Measurements from ENCODE around the gene ZNF655.

Gene ZNF655

DNA sequence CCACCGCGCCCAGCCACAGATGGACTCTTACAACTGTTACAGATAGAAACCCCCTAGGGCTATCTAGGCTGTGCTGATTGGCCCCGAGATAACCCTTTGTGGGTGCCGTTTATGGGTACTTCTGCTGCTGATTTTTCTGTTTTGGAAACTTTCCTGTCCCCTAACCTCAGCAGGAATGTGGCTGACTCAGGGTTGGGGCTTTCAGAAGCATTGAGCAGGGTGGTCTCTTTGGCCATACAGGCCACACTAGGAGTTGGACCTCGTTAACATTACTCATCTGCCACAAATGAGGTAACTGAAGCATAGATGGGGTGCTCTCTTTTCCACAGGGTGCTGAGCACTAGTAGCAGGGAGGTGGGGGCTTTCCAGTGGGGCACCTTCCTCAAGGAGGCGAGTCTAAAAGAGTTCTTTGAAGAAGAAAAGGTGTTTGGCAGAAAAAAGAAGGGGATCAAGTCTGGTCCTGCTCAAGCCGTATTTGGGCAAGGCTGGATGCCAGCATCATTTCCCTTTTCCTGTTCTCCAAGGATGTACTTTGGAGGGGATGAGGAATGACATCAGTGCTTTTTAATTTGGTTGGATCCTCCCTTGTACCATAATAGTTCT, 64.8 kb downstream of the ZNF655 start (continued):
- TF ChIP-seq, protein P1, sequence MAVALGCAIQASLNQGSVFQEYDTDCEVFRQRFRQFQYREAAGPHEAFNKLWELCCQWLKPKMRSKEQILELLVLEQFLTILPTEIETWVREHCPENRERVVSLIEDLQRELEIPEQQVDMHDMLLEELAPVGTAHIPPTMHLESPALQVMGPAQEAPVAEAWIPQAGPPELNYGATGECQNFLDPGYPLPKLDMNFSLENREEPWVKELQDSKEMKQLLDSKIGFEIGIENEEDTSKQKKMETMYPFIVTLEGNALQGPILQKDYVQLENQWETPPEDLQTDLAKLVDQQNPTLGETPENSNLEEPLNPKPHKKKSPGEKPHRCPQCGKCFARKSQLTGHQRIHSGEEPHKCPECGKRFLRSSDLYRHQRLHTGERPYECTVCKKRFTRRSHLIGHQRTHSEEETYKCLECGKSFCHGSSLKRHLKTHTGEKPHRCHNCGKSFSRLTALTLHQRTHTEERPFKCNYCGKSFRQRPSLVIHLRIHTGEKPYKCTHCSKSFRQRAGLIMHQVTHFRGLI (tag by site-specific recombination; IDR thresholded peaks at IDR 0.05), result no peak
- TF ChIP-seq ZNF658 (tag by site-specific recombination; IDR thresholded peaks at IDR 0.05), result no peak
- TF ChIP-seq SP7 (tag by site-specific recombination; IDR thresholded peaks at IDR 0.05), result no peak
- TF ChIP-seq ZNF670 (tag by site-specific recombination; IDR thresholded peaks at IDR 0.05; ENCODE audit: low read depth), result no peak
- no peak for TF ChIP-seq ZNF184 (tag by site-specific recombination; IDR thresholded peaks at IDR 0.05)
- no peak for TF ChIP-seq ZNF37A (tag by site-specific recombination; IDR thresholded peaks at IDR 0.05)
- TF ChIP-seq ZNF530 (tag by site-specific recombination; IDR thresholded peaks at IDR 0.05; ENCODE audit: low read depth), result no peak

DNA sequence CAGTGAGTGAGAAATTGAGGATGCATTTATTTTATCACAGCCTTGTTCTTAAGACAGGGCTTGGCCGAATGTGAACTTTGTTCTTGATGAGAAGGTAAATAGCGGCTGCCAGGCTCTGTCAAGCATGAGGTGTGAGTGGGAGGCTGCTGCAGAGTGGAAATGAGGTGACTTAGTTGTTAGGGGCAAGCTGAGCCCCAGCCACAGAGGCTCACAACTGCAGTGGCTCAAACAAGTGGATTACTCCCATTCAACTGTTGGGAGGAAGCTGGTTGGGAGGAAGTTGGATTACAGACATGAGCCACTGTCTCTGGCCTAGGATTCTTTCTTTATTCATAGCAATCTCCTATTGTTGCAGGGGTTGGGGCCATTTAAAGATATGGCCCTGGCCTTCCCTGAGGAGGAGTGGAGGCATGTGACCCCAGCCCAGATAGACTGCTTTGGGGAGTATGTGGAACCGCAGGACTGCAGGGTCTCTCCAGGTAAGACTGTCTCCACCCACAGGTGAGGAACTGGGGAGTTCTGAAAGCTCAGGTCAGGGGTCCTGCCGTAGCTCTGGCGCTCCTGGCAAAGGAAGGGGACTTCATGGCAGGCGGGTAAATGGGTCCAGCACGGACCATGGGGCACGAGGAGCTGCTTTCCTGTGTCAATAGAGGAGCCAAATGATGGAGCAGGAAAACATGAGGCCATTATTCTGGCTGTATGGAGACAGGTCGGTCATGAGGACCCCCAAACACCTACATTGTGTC, 65.4 kb downstream of the ZNF655 start:
- POLR2A ChIA-PET, result no interaction called here
- no peaks in the 10 kb centered on the region for H3K9me3 ChIP-seq (ENCODE audit: control insufficient read depth, insufficient read depth, low read depth, low read length)
- CTCF ChIA-PET, result no interaction called here
- TF ChIP-seq, protein P2, sequence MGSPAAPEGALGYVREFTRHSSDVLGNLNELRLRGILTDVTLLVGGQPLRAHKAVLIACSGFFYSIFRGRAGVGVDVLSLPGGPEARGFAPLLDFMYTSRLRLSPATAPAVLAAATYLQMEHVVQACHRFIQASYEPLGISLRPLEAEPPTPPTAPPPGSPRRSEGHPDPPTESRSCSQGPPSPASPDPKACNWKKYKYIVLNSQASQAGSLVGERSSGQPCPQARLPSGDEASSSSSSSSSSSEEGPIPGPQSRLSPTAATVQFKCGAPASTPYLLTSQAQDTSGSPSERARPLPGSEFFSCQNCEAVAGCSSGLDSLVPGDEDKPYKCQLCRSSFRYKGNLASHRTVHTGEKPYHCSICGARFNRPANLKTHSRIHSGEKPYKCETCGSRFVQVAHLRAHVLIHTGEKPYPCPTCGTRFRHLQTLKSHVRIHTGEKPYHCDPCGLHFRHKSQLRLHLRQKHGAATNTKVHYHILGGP (tag by site-specific recombination; IDR thresholded peaks at IDR 0.05), result no peak
- TF ChIP-seq ZBTB8A (tag by site-specific recombination; IDR thresholded peaks at IDR 0.05) (no peak), ZNF23 (tag by site-specific recombination; IDR thresholded peaks at IDR 0.05; ENCODE audit: borderline replicate concordance) (no peak), ZNF19 (tag by site-specific recombination; IDR thresholded peaks at IDR 0.05; ENCODE audit: low read depth) (no peak), SCRT1 (tag by site-specific recombination; IDR thresholded peaks at IDR 0.05; ENCODE audit: borderline replicate concordance) (no peak), ZNF239 (tag by site-specific recombination; IDR thresholded peaks at IDR 0.05) (no peak), ZNF341 (tag by site-specific recombination; IDR thresholded peaks at IDR 0.05; ENCODE audit: low read depth) (no peak), ZNF114 (tag by site-specific recombination; IDR thresholded peaks at IDR 0.05) (no peak), ZNF596 (tag by site-specific recombination; IDR thresholded peaks at IDR 0.05) (no peak), MYNN (tag by site-specific recombination; IDR thresholded peaks at IDR 0.05; ENCODE audit: borderline replicate concordance) (no peak)
- H3K27ac ChIP-seq (ENCODE audit: extremely low read depth, low read depth, low read length), result no peak overlapping the region
- no peak overlapping the region for H3K4me3 ChIP-seq (ENCODE audit: low read depth, low read length)
- peaks cover 60 to 98% of the 10 kb centered on the region in 2 experiments for H3K36me3 ChIP-seq (ENCODE audit: control insufficient read depth in 2 of 2, insufficient read depth in 1 of 2, low read length in 2 of 2)
- no peaks in the 10 kb centered on the region for H3K4me1 ChIP-seq (ENCODE audit: control insufficient read depth, insufficient read depth, low read length)

DNA sequence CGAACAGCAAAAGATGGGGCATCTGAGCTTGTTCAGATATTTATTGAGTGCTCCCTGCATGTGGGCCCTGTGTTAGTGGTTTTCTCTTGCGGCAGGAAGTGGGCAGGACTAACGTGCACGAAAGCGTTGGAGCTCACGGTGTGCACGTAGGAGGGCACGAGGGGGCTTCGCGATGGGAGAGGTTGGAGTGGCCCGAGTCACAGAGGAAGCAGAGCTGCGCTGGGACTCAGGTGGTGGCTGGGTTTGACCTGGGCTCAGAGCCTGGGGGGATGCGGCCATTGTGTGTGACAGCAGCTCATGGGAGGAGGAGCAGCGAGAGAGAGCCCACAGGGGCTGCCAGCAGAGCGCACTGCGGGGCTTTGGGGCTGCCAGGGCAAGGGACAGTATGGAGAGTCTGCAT, 66.0 kb downstream of the ZNF655 start:
- POLR2A ChIA-PET, result no interaction called here
- Histone ChIP-seq H3K4me1 (ENCODE audit: control insufficient read depth, insufficient read depth, low read length) (no peaks in the 10 kb centered on the region), H3K36me3 (ENCODE audit: control insufficient read depth in 2 of 2, insufficient read depth in 1 of 2, low read length in 2 of 2) (peaks cover 58 to 98% of the 10 kb centered on the region in 2 experiments), H3K27ac (ENCODE audit: extremely low read depth, low read depth, low read length) (no peak overlapping the region), H3K9me3 (ENCODE audit: control insufficient read depth, insufficient read depth, low read depth, low read length) (no peaks in the 10 kb centered on the region), H3K4me3 (ENCODE audit: low read depth, low read length) (no peak overlapping the region)
- CTCF ChIA-PET, result no interaction called here
- no peak for TF ChIP-seq SCRT2 (tag by site-specific recombination; IDR thresholded peaks at IDR 0.05)
- TF ChIP-seq ZNF174 (tag by site-specific recombination; IDR thresholded peaks at IDR 0.05), result no peak
- TF ChIP-seq ZFHX2 (tag by site-specific recombination; conservative IDR thresholded peaks at IDR 0.05), result no peak
- TF ChIP-seq ZNF155 (tag by site-specific recombination; IDR thresholded peaks at IDR 0.05), result no peak
- TF ChIP-seq ZNF350 (tag by site-specific recombination; IDR thresholded peaks at IDR 0.05), result no peak
- TF ChIP-seq ZNF549 (tag by site-specific recombination; IDR thresholded peaks at IDR 0.05), result no peak
- TF ChIP-seq KLF8 (tag by site-specific recombination; IDR thresholded peaks at IDR 0.05), result no peak
- no peak for TF ChIP-seq FEZF1 (tag by site-specific recombination; IDR thresholded peaks at IDR 0.05)
- no peak for TF ChIP-seq ZNF112 (tag by site-specific recombination; IDR thresholded peaks at IDR 0.05)
- no peak for TF ChIP-seq ZNF366 (tag by site-specific recombination; conservative IDR thresholded peaks at IDR 0.05)
- TF ChIP-seq ZNF239 (tag by site-specific recombination; IDR thresholded peaks at IDR 0.05), result no peak
- TF ChIP-seq MZF1 (tag by site-specific recombination; IDR thresholded peaks at IDR 0.05; ENCODE audit: borderline replicate concordance), result no peak
- no peak for TF ChIP-seq MEIS1 (CRISPR knock-in tag; IDR thresholded peaks at IDR 0.05; ENCODE audit: borderline replicate concordance)
- TF ChIP-seq ZNF423 (tag by site-specific recombination; IDR thresholded peaks at IDR 0.05), result no peak
- TF ChIP-seq ZFP37 (tag by site-specific recombination; IDR thresholded peaks at IDR 0.05), result no peak
- TF ChIP-seq ZNF202 (tag by site-specific recombination; IDR thresholded peaks at IDR 0.05; ENCODE audit: borderline replicate concordance), result no peak

Data from HEK293 (cell line).